ENCODE results near the gene CCIN. TPM values are rescaled to one million over a fixed set of nuclear protein-coding genes. Genes with fewer than 3 reads are reported as not detected.

CCIN gene
- 0.43 and 2.3 TPM in 2 replicates for total RNA-seq

DNA sequence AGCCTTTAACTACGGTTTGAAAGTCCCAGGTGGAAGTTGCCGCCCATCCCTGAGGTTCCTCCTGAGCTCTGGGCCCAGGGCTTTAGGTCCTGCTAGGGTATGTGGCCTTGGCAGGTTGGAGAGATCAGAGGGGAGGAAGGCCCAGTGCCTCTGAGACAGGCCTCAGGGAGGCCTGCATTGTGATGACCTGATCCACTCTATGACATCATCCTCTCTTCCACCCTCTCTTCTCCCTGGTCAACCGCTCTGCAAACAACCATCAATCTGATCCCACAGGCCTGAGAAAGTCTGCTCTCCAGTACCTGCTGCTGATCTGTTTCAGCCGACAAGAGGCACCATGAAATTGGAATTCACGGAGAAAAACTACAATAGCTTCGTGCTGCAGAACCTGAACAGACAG, at the start of gene CCIN:
CCIN (plus strand) TSS at position 223 of the 400 bp plus-strand sequence; CDS start at position 338, 115 bp downstream.
- TF ChIP-seq, protein P1, sequence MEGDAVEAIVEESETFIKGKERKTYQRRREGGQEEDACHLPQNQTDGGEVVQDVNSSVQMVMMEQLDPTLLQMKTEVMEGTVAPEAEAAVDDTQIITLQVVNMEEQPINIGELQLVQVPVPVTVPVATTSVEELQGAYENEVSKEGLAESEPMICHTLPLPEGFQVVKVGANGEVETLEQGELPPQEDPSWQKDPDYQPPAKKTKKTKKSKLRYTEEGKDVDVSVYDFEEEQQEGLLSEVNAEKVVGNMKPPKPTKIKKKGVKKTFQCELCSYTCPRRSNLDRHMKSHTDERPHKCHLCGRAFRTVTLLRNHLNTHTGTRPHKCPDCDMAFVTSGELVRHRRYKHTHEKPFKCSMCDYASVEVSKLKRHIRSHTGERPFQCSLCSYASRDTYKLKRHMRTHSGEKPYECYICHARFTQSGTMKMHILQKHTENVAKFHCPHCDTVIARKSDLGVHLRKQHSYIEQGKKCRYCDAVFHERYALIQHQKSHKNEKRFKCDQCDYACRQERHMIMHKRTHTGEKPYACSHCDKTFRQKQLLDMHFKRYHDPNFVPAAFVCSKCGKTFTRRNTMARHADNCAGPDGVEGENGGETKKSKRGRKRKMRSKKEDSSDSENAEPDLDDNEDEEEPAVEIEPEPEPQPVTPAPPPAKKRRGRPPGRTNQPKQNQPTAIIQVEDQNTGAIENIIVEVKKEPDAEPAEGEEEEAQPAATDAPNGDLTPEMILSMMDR (IDR thresholded peaks at IDR 0.05; ENCODE audit: insufficient read depth, low read depth, low read length): no peak

DNA sequence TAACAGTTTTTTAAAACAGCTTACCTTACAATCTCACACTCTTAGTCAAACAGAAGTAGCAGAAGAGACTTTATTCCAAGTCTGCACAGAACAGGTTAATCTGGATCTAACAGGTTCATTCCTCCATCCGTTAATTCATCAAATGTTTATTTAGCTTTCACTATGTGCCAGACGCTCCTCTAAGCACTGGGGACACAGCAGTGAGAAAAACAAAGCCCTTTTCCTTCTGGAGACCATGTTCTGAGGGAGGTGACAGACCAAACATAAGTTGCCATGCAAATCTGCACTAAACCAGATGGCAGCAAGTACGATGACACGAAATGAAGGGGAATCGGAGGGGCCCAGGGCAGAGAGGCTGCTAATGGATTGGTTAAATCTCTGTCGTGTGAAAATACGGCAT, 49.7 kb upstream of the CCIN start:
- H3K4me3 ChIP-seq (ENCODE audit: low read depth, low read length): no peak overlapping the region
- TF ChIP-seq, protein P1 (IDR thresholded peaks at IDR 0.05; ENCODE audit: insufficient read depth, low read depth, low read length): no peak
- no peak for DNase-seq (ENCODE audit: low read depth)

More for the DNA sequence above, at the start of gene CCIN:
- no peak within 1 kb of the TSS for H3K4me3 ChIP-seq (ENCODE audit: low read depth, low read length)
- DNase-seq (ENCODE audit: low read depth): no peak

DNA sequence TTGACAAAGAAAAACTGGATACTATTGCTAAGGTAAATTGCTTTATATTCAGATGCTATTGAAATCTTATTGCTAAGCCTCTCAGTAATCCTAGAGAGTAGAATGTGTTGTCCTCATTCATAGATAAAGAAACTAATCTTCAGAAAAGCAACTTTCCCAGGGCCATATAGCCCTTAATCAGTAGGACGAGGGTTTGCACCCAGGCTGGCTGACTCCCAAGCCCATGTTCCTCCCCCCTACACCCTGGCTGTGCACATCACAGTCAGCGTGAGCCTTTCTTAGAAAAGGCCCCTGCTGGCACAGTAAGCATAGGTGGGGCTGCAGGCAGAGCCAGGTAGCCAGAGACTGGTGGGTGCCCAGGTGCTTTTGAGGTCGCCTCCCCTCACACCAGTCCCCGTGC, 48.5 kb upstream of the CCIN start:
- H3K4me3 ChIP-seq (ENCODE audit: low read depth, low read length): no peak overlapping the region
- no peak for DNase-seq (ENCODE audit: low read depth)
- TF ChIP-seq, protein P1 (IDR thresholded peaks at IDR 0.05; ENCODE audit: insufficient read depth, low read depth, low read length): no peak

DNA sequence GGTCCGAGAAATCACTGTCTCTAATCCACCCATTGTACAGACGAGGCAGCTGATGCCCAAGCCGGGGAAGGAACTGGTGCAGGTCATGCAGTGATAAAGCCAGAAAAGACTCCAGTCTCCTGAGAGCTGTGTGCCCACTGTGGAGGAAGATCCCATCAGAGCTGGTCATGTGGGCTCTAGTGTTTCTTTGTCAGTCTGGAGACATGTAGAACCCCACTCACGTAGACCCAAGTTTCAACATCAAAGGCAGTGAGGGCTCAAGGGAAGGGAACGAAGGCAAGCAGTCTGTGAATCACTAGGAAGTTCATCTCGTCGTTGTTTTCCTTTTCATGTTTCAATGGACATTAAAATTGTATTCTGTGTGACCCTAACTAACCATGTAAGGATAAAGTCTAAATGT, 47.2 kb upstream of the CCIN start:
- no peak for DNase-seq (ENCODE audit: low read depth)
- no peak overlapping the region for H3K4me3 ChIP-seq (ENCODE audit: low read depth, low read length)
- TF ChIP-seq, protein P1 (IDR thresholded peaks at IDR 0.05; ENCODE audit: insufficient read depth, low read depth, low read length): no peak

DNA sequence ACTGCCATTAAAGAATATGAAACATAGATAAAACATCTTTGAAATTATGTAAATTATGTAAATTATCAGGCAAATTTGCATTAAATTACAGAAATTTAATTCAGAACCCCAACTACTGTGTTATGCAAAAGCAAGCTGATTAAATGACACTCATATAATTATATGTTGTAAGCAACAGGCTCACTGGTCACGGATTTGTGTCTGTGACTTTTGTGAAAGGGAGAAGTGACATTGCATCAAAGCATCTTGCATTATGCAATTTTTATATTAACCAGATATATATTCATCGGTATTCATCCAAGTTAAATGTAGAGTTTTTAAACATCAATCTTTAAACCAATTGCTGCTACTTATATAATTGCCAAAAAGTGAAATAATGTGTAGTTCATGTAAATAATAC, 45.7 kb upstream of the CCIN start:
- TF ChIP-seq, protein P1 (IDR thresholded peaks at IDR 0.05; ENCODE audit: insufficient read depth, low read depth, low read length): no peak

DNA sequence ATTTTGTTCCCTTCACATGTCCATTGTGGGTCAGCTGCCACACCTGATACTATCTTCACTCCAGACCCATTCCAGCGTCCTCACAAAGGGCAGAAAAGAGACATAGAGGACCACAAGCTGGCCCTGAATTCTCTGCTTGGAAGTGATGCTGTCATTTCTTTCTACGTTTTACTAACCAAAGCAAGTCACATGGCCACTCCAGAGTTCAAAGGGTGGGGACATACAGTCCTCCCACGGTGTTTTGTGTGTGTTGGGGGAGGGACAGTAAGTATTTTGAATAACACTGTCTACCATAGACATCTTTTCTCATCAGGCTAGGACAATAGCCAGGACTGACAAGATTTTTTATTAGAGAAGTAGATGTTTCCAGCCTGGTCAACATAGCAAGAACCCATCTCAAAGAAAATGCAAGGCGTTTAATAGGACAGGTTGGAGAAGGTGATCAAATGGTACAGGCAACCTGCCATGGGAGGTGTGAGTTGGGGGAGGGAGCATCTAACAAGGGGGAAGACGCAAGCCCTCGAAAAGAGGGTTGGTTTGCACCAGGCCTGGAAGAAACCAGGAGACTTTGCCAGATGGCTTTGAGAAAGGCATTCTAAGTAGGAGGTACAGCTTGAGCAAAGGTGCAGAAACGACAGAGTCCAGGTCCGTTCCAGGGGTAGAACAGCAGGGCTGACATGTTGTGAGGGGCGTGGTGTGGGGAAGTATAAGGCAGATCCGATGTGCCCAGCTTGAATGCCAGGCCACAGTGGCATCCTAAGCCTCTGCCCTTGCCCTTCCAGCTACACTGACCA, 43.9 kb upstream of the CCIN start:
- H3K4me3 ChIP-seq (ENCODE audit: low read depth, low read length): no peak overlapping the region
- TF ChIP-seq, protein P1 (IDR thresholded peaks at IDR 0.05; ENCODE audit: insufficient read depth, low read depth, low read length): no peak
- DNase-seq (ENCODE audit: low read depth): no peak

More for the DNA sequence above, 45.7 kb upstream of the CCIN start:
- no peak for DNase-seq (ENCODE audit: low read depth)
- H3K4me3 ChIP-seq (ENCODE audit: low read depth, low read length): no peak overlapping the region

Data from fibroblast of villous mesenchyme (primary cell).